Natural killer cell (primary cell): ENCODE results near the gene FAT1. TPM values are rescaled to one million over a fixed set of nuclear protein-coding genes. Genes with fewer than 3 reads are reported as not detected.

Experiments used
- ATAC-seq, 3 donors: fragments of 150-1000 bp in 2 of 3; fragments of 200-7000 bp in 1 of 3; cut with Tn5 transposase; 1 replicate in 1 of 3; 2 replicates in 2 of 3; pipeline ENCODE4 v1.10.0; 2021; ENCODE audit warnings: mild to moderate bottlenecking in 2 of 3, moderate library complexity in 2 of 3
- DNase-seq, 2 donors: peaks; one replicate each; pipeline versions ENCODE4 v3.0.0 to v3.0.0-alpha.2; 2013 to 2021; ENCODE audit warnings: mixed read lengths in 1 of 2
- H3K27ac ChIP-seq: one replicate; pipeline ENCODE4 v1.5.1; 2013; ENCODE audit warnings: mild to moderate bottlenecking, low read length
- H3K27me3 ChIP-seq: one replicate; pipeline ENCODE4 v1.6.1; 2013; ENCODE audit warnings: low read length; ENCODE audit not compliant: control insufficient read depth, insufficient read depth
- H3K36me3 ChIP-seq: one replicate; pipeline ENCODE4 v1.6.1; 2013; ENCODE audit warnings: low read length; ENCODE audit not compliant: control insufficient read depth, insufficient read depth
- H3K4me1 ChIP-seq: one replicate; pipeline ENCODE4 v1.6.1; 2013; ENCODE audit warnings: low read length; ENCODE audit not compliant: control insufficient read depth, insufficient read depth
- H3K4me3 ChIP-seq: one replicate; pipeline ENCODE4 v1.5.1; 2013; ENCODE audit warnings: low read length
- H3K9me3 ChIP-seq: one replicate; pipeline ENCODE4 v1.6.1; 2013; ENCODE audit warnings: low read length; ENCODE audit not compliant: control insufficient read depth, insufficient read depth
- H3K27ac Mint-ChIP-seq, 2 donors: one replicate each; pipeline ENCODE4 v1.8.0; 2022; ENCODE audit warnings: mild to moderate bottlenecking in 2 of 2, mixed read lengths in 2 of 2, moderate library complexity in 1 of 2
- H3K27me3 Mint-ChIP-seq, 2 donors: one replicate each; pipeline ENCODE4 v1.8.0; 2022; ENCODE audit warnings: low read depth in 2 of 2, mixed read lengths in 2 of 2
- H3K36me3 Mint-ChIP-seq: one replicate; pipeline ENCODE4 v1.8.0; 2022; ENCODE audit warnings: mixed read lengths
- H3K4me1 Mint-ChIP-seq, 2 donors: one replicate each; pipeline ENCODE4 v1.8.0; 2022; ENCODE audit warnings: mixed read lengths in 2 of 2
- H3K4me3 Mint-ChIP-seq: one replicate; pipeline ENCODE4 v1.8.0; 2022; ENCODE audit warnings: mild to moderate bottlenecking, moderate library complexity, mixed read lengths
- H3K9me3 Mint-ChIP-seq, 2 donors: one replicate each; pipeline ENCODE4 v1.8.0; 2022; ENCODE audit warnings: mixed read lengths in 2 of 2
- CTCF ChIP-seq: fragments of 200-600 bp; IDR thresholded peaks from one replicate; pipeline ENCODE4 v1.8.0; 2022; ENCODE audit warnings: antibody characterized with exemption
- WGBS: methylation state at CpG from one replicate; pipeline ENCODE4 v1.1.7; 2013; ENCODE audit warnings: missing lambda C conversion rate; ENCODE audit not compliant: insufficient coverage; 5-methylcytosine and 5-hydroxymethylcytosine counted together
- intact Hi-C: fragments of 100-400 bp; cut with micrococcal nuclease; formaldehyde crosslinking; loops from one replicate; pipeline ENCODE4 v1.14.2; 2022
- total RNA-seq, 4 donors: library from RNA; stranded (reverse); fragments of 120-200 nt in 1 of 4; gene quantifications; one replicate each; pipeline versions ENCODE4 v1.2.3 to v1.2.4, GENCODE V29; 2013 to 2022

FAT1 gene
- total RNA-seq, 3 donors from 2014 or later (not counting 1 experiment from before 2014, with no cell fraction given) = not detected

GRCh38 chr4:186701788-186702187 lies 21.9 kb downstream of the FAT1 start:
- Histone ChIP-seq H3K36me3 (no peaks in the 10 kb centered on the region), H3K4me3 (no peak overlapping the region), H3K27me3 (no peaks in the 10 kb centered on the region), H3K4me1 (no peaks in the 10 kb centered on the region), H3K27ac (no peak overlapping the region), H3K9me3 (peaks cover 4% of the 10 kb centered on the region)
- intact Hi-C loops = no loop called here
- DNase-seq (no peak), ATAC-seq (no peak)
- TF ChIP-seq CTCF = no peak
- Mint-ChIP-seq H3K27ac (no peak overlapping the region), H3K9me3 (peaks cover 6 to 10% of the 10 kb centered on the region in 2 donors), H3K4me3 (no peak overlapping the region), H3K4me1 (no peaks in the 10 kb centered on the region), H3K27me3 (no peaks in the 10 kb centered on the region), H3K36me3 (no peaks in the 10 kb centered on the region)
- WGBS = 90% methylated on average over 11 of the region's 12 CpGs

GRCh38 chr4:186701273-186701672 lies 22.4 kb downstream of the FAT1 start:
- H3K36me3 Mint-ChIP-seq = no peaks in the 10 kb centered on the region
- no peak overlapping the region for H3K4me3 Mint-ChIP-seq
- Histone ChIP-seq H3K4me1 (no peaks in the 10 kb centered on the region), H3K9me3 (peaks cover 3% of the 10 kb centered on the region), H3K27me3 (no peaks in the 10 kb centered on the region), H3K27ac (no peak overlapping the region), H3K4me3 (no peak overlapping the region), H3K36me3 (no peaks in the 10 kb centered on the region)
- ATAC-seq = no peak
- no peaks in the 10 kb centered on the region for H3K4me1 Mint-ChIP-seq
- H3K9me3 Mint-ChIP-seq = peaks cover 6 to 10% of the 10 kb centered on the region in 2 donors
- 69% methylated on average over 5 of the region's 5 CpGs for WGBS
- no peak for TF ChIP-seq CTCF
- H3K27ac Mint-ChIP-seq = no peak overlapping the region
- DNase-seq = no peak
- H3K27me3 Mint-ChIP-seq = no peaks in the 10 kb centered on the region
- intact Hi-C loops = no loop called here

GRCh38 chr4:186700746-186701145 lies 22.9 kb downstream of the FAT1 start:
- Histone ChIP-seq H3K9me3 (peaks cover 3% of the 10 kb centered on the region), H3K36me3 (no peaks in the 10 kb centered on the region), H3K27ac (no peak overlapping the region), H3K4me3 (no peak overlapping the region), H3K27me3 (no peaks in the 10 kb centered on the region), H3K4me1 (no peaks in the 10 kb centered on the region)
- H3K4me1 Mint-ChIP-seq = no peaks in the 10 kb centered on the region
- no peaks in the 10 kb centered on the region for H3K36me3 Mint-ChIP-seq
- peaks cover 6 to 10% of the 10 kb centered on the region in 2 donors for H3K9me3 Mint-ChIP-seq
- TF ChIP-seq CTCF = no peak
- H3K27me3 Mint-ChIP-seq = no peaks in the 10 kb centered on the region
- intact Hi-C loops = no loop called here
- H3K4me3 Mint-ChIP-seq = no peak overlapping the region
- WGBS = 89% methylated on average over 15 of the region's 16 CpGs
- DNase-seq (no peak), ATAC-seq (no peak)
- H3K27ac Mint-ChIP-seq = no peak overlapping the region

GRCh38 chr4:186699881-186700397 lies 23.7 kb downstream of the FAT1 start:
- H3K9me3 Mint-ChIP-seq = peaks cover 6 to 10% of the 10 kb centered on the region in 2 donors
- Histone ChIP-seq H3K9me3 (peaks cover 3% of the 10 kb centered on the region), H3K36me3 (no peaks in the 10 kb centered on the region), H3K27me3 (no peaks in the 10 kb centered on the region), H3K4me1 (no peaks in the 10 kb centered on the region), H3K4me3 (no peak overlapping the region), H3K27ac (no peak overlapping the region)
- H3K27me3 Mint-ChIP-seq = no peaks in the 10 kb centered on the region
- WGBS = 91% methylated on average over 11 of the region's 11 CpGs
- DNase-seq = no peak
- no peak overlapping the region for H3K4me3 Mint-ChIP-seq
- H3K36me3 Mint-ChIP-seq = no peaks in the 10 kb centered on the region
- H3K27ac Mint-ChIP-seq = no peak overlapping the region
- intact Hi-C loops = no loop called here
- no peak for TF ChIP-seq CTCF
- ATAC-seq = no peak
- H3K4me1 Mint-ChIP-seq = no peaks in the 10 kb centered on the region
